ENCODE data around the gene RNASEH2A. TPM values are rescaled to one million over a fixed set of nuclear protein-coding genes. Genes with fewer than 3 reads are reported as not detected.

RNASEH2A gene
- total and polyA plus RNA-seq, 2 donors (not counting 1 experiment from before 2014, with no cell fraction given), result 14.5 to 18.9 TPM

GRCh38 chr19:12800923-12801465 is 5.4 kb upstream of the RNASEH2A start:
- DNase-seq, result no peak
- Histone ChIP-seq H4K20me1 (ENCODE audit: control insufficient read depth, insufficient read depth, low read length, poor library complexity, severe bottlenecking) (no peaks in the 10 kb centered on the region), H3K4me2 (replicated peaks; ENCODE audit: low read depth, low read length, poor library complexity, severe bottlenecking) (peak overlapping the region; percentile 100), H3K4me3 (ENCODE audit: control extremely low read depth in 1 of 5, extremely low read depth in 1 of 5, insufficient read depth in 1 of 5, low read depth in 2 of 5, low read length in 4 of 5) (peak overlapping the region; percentile 32 to 87 (median 83)), H3K36me3 (replicated peaks in 1 of 2; ENCODE audit: control extremely low read depth in 1 of 2, control insufficient read depth in 1 of 2, extremely low read depth in 1 of 2, insufficient read depth in 2 of 2, low read length in 1 of 2) (peaks cover 0 to 3% of the 10 kb centered on the region in 2 experiments), H3K79me2 (ENCODE audit: control insufficient read depth, insufficient read depth, low read length) (peaks cover 8% of the 10 kb centered on the region), H3K27ac (ENCODE audit: low read length in 2 of 2) (peak overlapping the region in 1 of 2 donors; percentile 60), H3K27me3 (replicated peaks in 1 of 4; ENCODE audit: control extremely low read depth in 1 of 4, control insufficient read depth in 3 of 4, insufficient read depth in 4 of 4, low read length in 3 of 4) (no peaks in the 10 kb centered on the region), H3K9me3 (ENCODE audit: control extremely low read depth in 1 of 3, control insufficient read depth in 2 of 3, insufficient read depth in 1 of 3, low read length in 2 of 3) (peaks cover 0 to 2% (median 0%) of the 10 kb centered on the region in 3 donors), H2AFZ (ENCODE audit: insufficient read depth, low read depth, low read length, poor library complexity, severe bottlenecking) (peak overlapping the region; percentile 87), H3K9ac (ENCODE audit: low read length) (peak overlapping the region; percentile 87), H3K4me1 (ENCODE audit: control insufficient read depth in 2 of 2, insufficient read depth in 2 of 2, low read length in 2 of 2) (peaks cover 23 to 33% of the 10 kb centered on the region in 2 donors)
- intact Hi-C loops (cut with micrococcal nuclease), result no loop called here
- ATAC-seq (ENCODE audit: low read depth), result no peak
- Mint-ChIP-seq H3K27me3 (peaks cover 3% of the 10 kb centered on the region), H3K4me1 (peaks cover 27% of the 10 kb centered on the region), H3K4me3 (peak overlapping the region; percentile 88), H3K27ac (peak overlapping the region; percentile 29), H3K9me3 (ENCODE audit: insufficient read depth) (no peaks in the 10 kb centered on the region)
- WGBS (ENCODE audit: insufficient coverage), result 22% methylated on average over 38 of the region's 38 CpGs
- no peak for TF ChIP-seq CTCF (IDR thresholded peaks at IDR 0.05)
- TF ChIP-seq EZH2 (IDR thresholded peaks at IDR 0.05; ENCODE audit: borderline replicate concordance, insufficient read depth, low read depth, low read length, poor library complexity, severe bottlenecking), result no peak
- ChIA-PET CTCF (interaction anchor here (0.8 to 17.9 kb wide), 4 partner anchors 8 to 296 kb away, joined by 3 to 1147 read pairs (median 4); partner anchors contain the start of genes HOOK2 and JUNB), POLR2A (interaction anchor here (0.6 to 1.9 kb wide), 3 partner anchors 10 to 104 kb away, joined by 4 to 10 read pairs (median 5); partner anchors contain the start of gene JUNB)
